K562 (cell line): ENCODE data around the gene MRPL10. TPM values are rescaled to one million over a fixed set of nuclear protein-coding genes. Genes with fewer than 3 reads are reported as not detected.

Experiments used
- ATAC-seq: fragments of 200-7000 bp; cut with Tn5 transposase; 3 replicates; pipeline ENCODE4 v1.9.1; 2020; ENCODE audit warnings: moderate library complexity
- BruUV-seq: library from RNA; stranded (reverse); fragments of 400-500 nt; replicated peaks from 2 replicates; lab custom pipeline; 2021; lab: Mats Ljungman, UMichigan
- CTCF ChIA-PET: fragments of 300-600 bp; formaldehyde crosslinking; extraction: SDS; loops from one replicate; lab custom pipeline; 2021; ENCODE audit warnings: low intra/inter-chr PET ratio; lab: Yijun Ruan, JAX
- POLR2A ChIA-PET: fragments of 300-600, 350-650 bp; sonication (Branson Sonifier 250); formaldehyde crosslinking; extraction: SDS; loops from one replicate; lab custom pipeline; 2021; ENCODE audit warnings: antibody characterized with exemption, inconsistent platforms; lab: Yijun Ruan, JAX
- DNase-seq, 4 experiments: peaks; one replicate each; pipeline versions ENCODE4 v3.0.0 to v3.0.0-alpha.2; 2011 to 2018; ENCODE audit warnings: low spot score in 3 of 4, mixed read lengths in 3 of 4; ENCODE audit errors: extremely low read depth in 1 of 4
- FAIRE-seq: peaks from 2 replicates; lab custom pipeline; 2011; peaks lifted over from hg19 to GRCh38; lab: Jason Lieb, UNC
- H2AFZ ChIP-seq: 2 replicates; pipeline ENCODE4 v1.6.0; 2011; ENCODE audit warnings: low read depth, low read length, control low read depth, inconsistent platforms
- H3K27ac ChIP-seq: fragments of 200-600 bp; 3 replicates; pipeline ENCODE4 v1.8.0; 2011; ENCODE audit warnings: low read depth, mild to moderate bottlenecking, control low read depth, inconsistent platforms, low read length, moderate library complexity, mixed read lengths; ENCODE audit errors: extremely low read depth
- H3K27me3 ChIP-seq, 2 experiments: fragments of 300-600 bp in 1 of 2; 2 replicates in 1 of 2; 3 replicates in 1 of 2; pipeline versions ENCODE4 v1.6.0 to v1.8.0; 2011; ENCODE audit warnings: inconsistent platforms in 2 of 2, low read length in 2 of 2, mild to moderate bottlenecking in 1 of 2, mixed read lengths in 1 of 2, moderate library complexity in 1 of 2; ENCODE audit not compliant: control insufficient read depth in 2 of 2, insufficient read depth in 2 of 2
- H3K36me3 ChIP-seq: fragments of 300-600 bp; 3 replicates; pipeline ENCODE4 v1.8.0; 2011; ENCODE audit warnings: mild to moderate bottlenecking, low read length, inconsistent platforms; ENCODE audit not compliant: control insufficient read depth, insufficient read depth
- H3K4me1 ChIP-seq, 2 experiments: fragments of 200-600 bp in 1 of 2; replicated peaks in 1 of 2; 2 replicates in 1 of 2; 3 replicates in 1 of 2; pipeline versions ENCODE4 v1.5.1 to v1.8.0; 2011; ENCODE audit warnings: inconsistent platforms in 2 of 2, low read length in 2 of 2, mild to moderate bottlenecking in 1 of 2, mixed read lengths in 1 of 2, moderate library complexity in 1 of 2; ENCODE audit not compliant: control insufficient read depth in 2 of 2, insufficient read depth in 2 of 2
- H3K4me2 ChIP-seq: 2 replicates; pipeline ENCODE4 v1.6.1; 2011; ENCODE audit warnings: low read length, control low read depth, inconsistent platforms, mixed read lengths; ENCODE audit not compliant: insufficient read depth
- H3K4me3 ChIP-seq: fragments of 200-600 bp; sonication (generic), shearing (Covaris generic); 2 replicates; pipeline ENCODE4 v1.5.1; 2016; ENCODE audit warnings: control low read depth, inconsistent platforms
- H3K79me2 ChIP-seq: fragments of 200-600 bp; 3 replicates; pipeline ENCODE4 v1.8.0; 2011; ENCODE audit warnings: low read length, inconsistent platforms; ENCODE audit not compliant: control insufficient read depth, insufficient read depth
- H3K9ac ChIP-seq, 2 experiments: 2 replicates each; pipeline versions ENCODE4 v1.6.0 to v1.6.1; 2011; ENCODE audit warnings: low read depth in 2 of 2, low read length in 2 of 2, control low read depth in 1 of 2, inconsistent platforms in 1 of 2, mild to moderate bottlenecking in 1 of 2, mixed read lengths in 1 of 2; ENCODE audit not compliant: insufficient read depth in 1 of 2
- H3K9me1 ChIP-seq: one replicate; pipeline ENCODE4 v1.6.0; 2011; ENCODE audit warnings: inconsistent platforms, mild to moderate bottlenecking, low read length, moderate library complexity; ENCODE audit not compliant: control insufficient read depth, insufficient read depth
- H3K9me3 ChIP-seq: replicated peaks from 2 replicates; pipeline ENCODE4 v1.5.1; 2011; ENCODE audit warnings: low read depth, low read length, inconsistent platforms; ENCODE audit not compliant: control insufficient read depth, insufficient read depth
- H4K20me1 ChIP-seq: replicated peaks from 2 replicates; pipeline ENCODE4 v1.6.1; 2011; ENCODE audit warnings: low read length, inconsistent platforms, mixed read lengths; ENCODE audit not compliant: control insufficient read depth, insufficient read depth
- BDP1 ChIP-seq: IDR thresholded peaks from 3 replicates; pipeline ENCODE4 v1.6.1; 2011; ENCODE audit not compliant: insufficient read length, insufficient read depth
- C11orf30 ChIP-seq: fragments of 450-650 bp; IDR thresholded peaks from 2 replicates; pipeline ENCODE4 v1.6.1; 2016; ENCODE audit warnings: low read depth, mild to moderate bottlenecking
- DNMT1 ChIP-seq: fragments of 450-650 bp; IDR thresholded peaks from 2 replicates; pipeline ENCODE4 v1.6.1; 2016; ENCODE audit warnings: antibody characterized with exemption, mild to moderate bottlenecking
- EWSR1 ChIP-seq: fragments of 450-650 bp; IDR thresholded peaks from 2 replicates; pipeline ENCODE4 v1.6.1; 2018; ENCODE audit warnings: borderline replicate concordance, mild to moderate bottlenecking, low read depth, moderate library complexity; ENCODE audit not compliant: partially characterized antibody
- FOS ChIP-seq: IDR thresholded peaks from 3 replicates; pipeline ENCODE4 v1.6.1; 2011; ENCODE audit not compliant: insufficient read length; ENCODE audit errors: extremely low read depth
- MAZ ChIP-seq, 2 experiments: fragments of 450-650 bp in 1 of 2; sonication (generic) in 1 of 2; formaldehyde crosslinking; IDR thresholded peaks in 1 of 2; conservative IDR thresholded peaks in 1 of 2; 2 replicates each; pipeline versions ENCODE4 v1.4.0 to v1.5.0; 2020; ENCODE audit warnings: mild to moderate bottlenecking in 1 of 2, missing genetic modification reagents in 1 of 2
- MCM5 ChIP-seq: fragments of 450-650 bp; IDR thresholded peaks from 2 replicates; pipeline ENCODE4 v1.6.1; 2016; ENCODE audit warnings: low read depth
- POLR2B ChIP-seq: fragments of 450-650 bp; IDR thresholded peaks from 2 replicates; pipeline ENCODE4 v1.6.1; 2018; ENCODE audit warnings: low read depth; ENCODE audit not compliant: partially characterized antibody
- SRSF1 ChIP-seq: fragments of 200-400 bp; formaldehyde crosslinking; IDR thresholded peaks from 2 replicates; pipeline ENCODE4 v1.6.1; 2017; ENCODE audit warnings: mild to moderate bottlenecking, low read depth, low read length, moderate library complexity
- SRSF3 ChIP-seq: fragments of 200-400 bp; formaldehyde crosslinking; IDR thresholded peaks from 2 replicates; pipeline ENCODE4 v1.6.1; 2016; ENCODE audit warnings: mild to moderate bottlenecking, low read length, moderate library complexity; ENCODE audit not compliant: insufficient read depth
- ZNF134 ChIP-seq: fragments of 250-450 bp; sonication (Bioruptor Pico); conservative IDR thresholded peaks from 2 replicates; pipeline ENCODE4 v1.4.0; 2020
- ZNF445 ChIP-seq: fragments of 250-450 bp; sonication (Bioruptor Pico); IDR thresholded peaks from 2 replicates; pipeline ENCODE4 v1.4.0; 2020; ENCODE audit warnings: low read depth, mild to moderate bottlenecking, moderate library complexity
- WGBS: fragments of 100-300 bp; shearing (Covaris generic); methylation state at CpG from one replicate; pipeline ENCODE4 v1.1.6; 2016; ENCODE audit warnings: low coverage, mixed read lengths; ENCODE audit not compliant: insufficient coverage; ENCODE audit errors: missing lambda C conversion rate; 5-methylcytosine and 5-hydroxymethylcytosine counted together
- in situ Hi-C: fragments of 300-500 bp; cut with MboI; formaldehyde crosslinking; loops from 4 replicates; pipeline ENCODE4 v1.15.0; 2018; ENCODE audit warnings: inconsistent platforms, mixed read lengths
- intact Hi-C: fragments of 100-400 bp; cut with micrococcal nuclease; formaldehyde crosslinking; loops from 2 replicates; pipeline ENCODE4 v1.14.2; 2022
- polyA plus RNA-seq, 8 experiments: library from polyadenylated mRNA; depleted of rRNA in 4 of 8; stranded (reverse) in 5 of 8; unstranded in 3 of 8; fragments of >200 nt; fragmentation: Nextera tagmentation in 2 of 8; fragmentation: Illumina TruSeq in 1 of 8; extraction: Ambion mirVana in 2 of 8; extraction: Trizol in 1 of 8; gene quantifications; 2 replicates each; pipeline versions ENCODE4 v1.2.1 to v1.2.3, GENCODE V29; 2011 to 2014; ENCODE audit warnings: inconsistent platforms in 1 of 8, missing spikeins in 1 of 8
- total RNA-seq, 7 experiments: library from RNA; depleted of rRNA in 6 of 7; stranded (reverse); fragments of >200 nt in 6 of 7; fragmentation: Illumina TruSeq in 2 of 7; extraction: Trizol in 2 of 7; gene quantifications; 2 replicates each; pipeline versions ENCODE4 v1.2.1 to v1.2.3, GENCODE V29; 2011 to 2021; ENCODE audit warnings: low replicate concordance in 1 of 7
- TF ChIP-seq, protein P1 (sequence below): fragments of 250-450 bp; sonication (Bioruptor Pico); IDR thresholded peaks from 2 replicates; pipeline ENCODE4 v1.4.0; 2020
- TF ChIP-seq, protein P2 (sequence below): fragments of 250-450 bp; sonication (Bioruptor Pico); IDR thresholded peaks from 2 replicates; pipeline ENCODE4 v1.9.0; 2021; ENCODE audit warnings: mild to moderate bottlenecking

MRPL10 gene
- total and polyA plus RNA-seq, 9 of the 15 experiments (the other 6 are each of a cell fraction or from before 2014, with no cell fraction given): 27.8 to 105 (median 67.3) TPM

DNA sequence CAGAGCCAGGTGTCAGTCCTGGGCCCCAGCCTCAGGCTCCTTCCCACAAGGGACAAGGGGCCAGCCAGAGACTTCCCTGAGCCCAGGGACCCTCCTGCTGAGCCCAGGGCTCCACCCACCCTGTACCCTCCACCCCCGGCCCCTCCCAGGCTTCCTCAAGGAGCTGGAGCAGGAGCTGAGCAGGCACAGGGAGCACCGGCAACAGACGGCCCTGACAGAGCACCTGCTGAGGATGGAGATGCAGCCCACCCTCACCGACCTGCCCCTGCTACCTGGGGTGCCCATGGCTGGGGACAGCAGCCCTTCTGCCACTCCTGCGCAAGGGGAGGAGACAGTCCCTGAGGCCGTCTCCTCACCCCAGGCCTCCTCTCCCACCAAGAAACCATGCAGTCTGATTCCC is 5.3 kb upstream of the MRPL10 start:
- Histone ChIP-seq H4K20me1 (no peaks in the 10 kb centered on the region), H3K79me2 (peaks cover 12% of the 10 kb centered on the region), H3K9me1 (no peaks in the 10 kb centered on the region), H2AFZ (no peak overlapping the region), H3K4me3 (no peak overlapping the region), H3K4me1 (peaks cover 35 to 38% of the 10 kb centered on the region in 2 experiments), H3K27me3 (no peaks in the 10 kb centered on the region), H3K4me2 (no peak overlapping the region), H3K9me3 (no peaks in the 10 kb centered on the region), H3K9ac (peak overlapping the region in 1 of 2 experiments; percentile 14; a peak in 1 of 4 replicates), H3K27ac (no peak overlapping the region), H3K36me3 (peaks cover 20% of the 10 kb centered on the region; the same call in 1 of the 3 replicates)
- TF ChIP-seq, protein P1, sequence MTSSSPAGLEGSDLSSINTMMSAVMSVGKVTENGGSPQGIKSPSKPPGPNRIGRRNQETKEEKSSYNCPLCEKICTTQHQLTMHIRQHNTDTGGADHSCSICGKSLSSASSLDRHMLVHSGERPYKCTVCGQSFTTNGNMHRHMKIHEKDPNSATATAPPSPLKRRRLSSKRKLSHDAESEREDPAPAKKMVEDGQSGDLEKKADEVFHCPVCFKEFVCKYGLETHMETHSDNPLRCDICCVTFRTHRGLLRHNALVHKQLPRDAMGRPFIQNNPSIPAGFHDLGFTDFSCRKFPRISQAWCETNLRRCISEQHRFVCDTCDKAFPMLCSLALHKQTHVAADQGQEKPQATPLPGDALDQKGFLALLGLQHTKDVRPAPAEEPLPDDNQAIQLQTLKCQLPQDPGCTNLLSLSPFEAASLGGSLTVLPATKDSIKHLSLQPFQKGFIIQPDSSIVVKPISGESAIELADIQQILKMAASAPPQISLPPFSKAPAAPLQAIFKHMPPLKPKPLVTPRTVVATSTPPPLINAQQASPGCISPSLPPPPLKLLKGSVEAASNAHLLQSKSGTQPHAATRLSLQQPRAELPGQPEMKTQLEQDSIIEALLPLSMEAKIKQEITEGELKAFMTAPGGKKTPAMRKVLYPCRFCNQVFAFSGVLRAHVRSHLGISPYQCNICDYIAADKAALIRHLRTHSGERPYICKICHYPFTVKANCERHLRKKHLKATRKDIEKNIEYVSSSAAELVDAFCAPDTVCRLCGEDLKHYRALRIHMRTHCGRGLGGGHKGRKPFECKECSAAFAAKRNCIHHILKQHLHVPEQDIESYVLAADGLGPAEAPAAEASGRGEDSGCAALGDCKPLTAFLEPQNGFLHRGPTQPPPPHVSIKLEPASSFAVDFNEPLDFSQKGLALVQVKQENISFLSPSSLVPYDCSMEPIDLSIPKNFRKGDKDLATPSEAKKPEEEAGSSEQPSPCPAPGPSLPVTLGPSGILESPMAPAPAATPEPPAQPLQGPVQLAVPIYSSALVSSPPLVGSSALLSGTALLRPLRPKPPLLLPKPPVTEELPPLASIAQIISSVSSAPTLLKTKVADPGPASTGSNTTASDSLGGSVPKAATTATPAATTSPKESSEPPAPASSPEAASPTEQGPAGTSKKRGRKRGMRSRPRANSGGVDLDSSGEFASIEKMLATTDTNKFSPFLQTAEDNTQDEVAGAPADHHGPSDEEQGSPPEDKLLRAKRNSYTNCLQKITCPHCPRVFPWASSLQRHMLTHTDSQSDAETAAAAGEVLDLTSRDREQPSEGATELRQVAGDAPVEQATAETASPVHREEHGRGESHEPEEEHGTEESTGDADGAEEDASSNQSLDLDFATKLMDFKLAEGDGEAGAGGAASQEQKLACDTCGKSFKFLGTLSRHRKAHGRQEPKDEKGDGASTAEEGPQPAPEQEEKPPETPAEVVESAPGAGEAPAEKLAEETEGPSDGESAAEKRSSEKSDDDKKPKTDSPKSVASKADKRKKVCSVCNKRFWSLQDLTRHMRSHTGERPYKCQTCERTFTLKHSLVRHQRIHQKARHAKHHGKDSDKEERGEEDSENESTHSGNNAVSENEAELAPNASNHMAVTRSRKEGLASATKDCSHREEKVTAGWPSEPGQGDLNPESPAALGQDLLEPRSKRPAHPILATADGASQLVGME: no peak
- TF ChIP-seq FOS (no peak), POLR2B (no peak), ZNF445 (CRISPR knock-in tag) (no peak), C11orf30 (no peak), MAZ (CRISPR knock-in tag; conservative IDR thresholded peaks at IDR 0.05 in 1 of 2, IDR thresholded peaks at IDR 0.05 in 1 of 2) (no peak), BDP1 (no peak), ZNF134 (CRISPR knock-in tag) (no peak), SRSF1 (no peak), SRSF3 (no peak), DNMT1 (no peak), MCM5 (no peak), EWSR1 (no peak)
- TF ChIP-seq, protein P2, sequence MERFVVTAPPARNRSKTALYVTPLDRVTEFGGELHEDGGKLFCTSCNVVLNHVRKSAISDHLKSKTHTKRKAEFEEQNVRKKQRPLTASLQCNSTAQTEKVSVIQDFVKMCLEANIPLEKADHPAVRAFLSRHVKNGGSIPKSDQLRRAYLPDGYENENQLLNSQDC (CRISPR knock-in tag): no peak
- no peak for FAIRE-seq
- ChIA-PET POLR2A (interaction anchor here (0.6 to 1.7 kb wide), 4 partner anchors 9 to 59 kb away, joined by 3 to 5 read pairs (median 3); no protein-coding TSS in a partner anchor), CTCF (no interaction called here)
- DNase-seq: no peak
- in situ Hi-C loops: no loop called here
- BruUV-seq: no TSS peak
- 100% methylated on average over 3 of the region's 6 CpGs for WGBS
- ATAC-seq: no peak
- intact Hi-C loops: no loop called here
